Hepatocyte (in vitro differentiated cells): ENCODE measurements around the gene CYSRT1.

Source experiments
- CTCF ChIP-seq: fragments of 200-600 bp; sonication (generic); IDR thresholded peaks from 2 replicates; pipeline ENCODE4 v1.5.1; 2016; ENCODE audit warnings: antibody characterized with exemption, mild to moderate bottlenecking; ENCODE audit not compliant: poor library complexity
- EZH2 ChIP-seq: fragments of 200-600 bp; sonication (generic); IDR thresholded peaks from 2 replicates; pipeline ENCODE4 v1.6.1; 2016; ENCODE audit warnings: antibody characterized with exemption, mild to moderate bottlenecking, borderline replicate concordance

- no peak for TF ChIP-seq CTCF
- TF ChIP-seq EZH2: no peak
Observed at GRCh38 chr9:137214620-137215019, 10.4 kb upstream of the CYSRT1 start.
